Brain microvascular endothelial cell (primary cell): ENCODE measurements around the gene RNF182.

ENCODE experiments used
- DNase-seq: peaks from one replicate; pipeline ENCODE4 v3.0.0-alpha.2; 2020
- H3K27ac ChIP-seq: fragments of 250-450 bp; sonication (Bioruptor Pico); 2 replicates; pipeline ENCODE4 v1.5.1; 2020; ENCODE audit warnings: mild to moderate bottlenecking, moderate library complexity
- H3K27me3 ChIP-seq: fragments of 250-450 bp; sonication (Bioruptor Pico); replicated peaks from 2 replicates; pipeline ENCODE4 v1.5.1; 2020; ENCODE audit warnings: mild to moderate bottlenecking
- H3K36me3 ChIP-seq: fragments of 250-450 bp; sonication (Bioruptor Pico); replicated peaks from 2 replicates; pipeline ENCODE4 v1.5.1; 2020; ENCODE audit warnings: mild to moderate bottlenecking
- H3K4me3 ChIP-seq: 2 replicates; pipeline ENCODE4 v1.5.1; 2011; ENCODE audit warnings: low read depth, mild to moderate bottlenecking, control low read depth, low read length, moderate library complexity
- in situ Hi-C: cut with HindIII; loops from 2 replicates; pipeline ENCODE4 v1.10.0; 2017; ENCODE audit warnings: low sequenced_read_pairs, low pct_ligation_motif_present
- TF ChIP-seq, protein P1 (sequence below): IDR thresholded peaks from 2 replicates; pipeline ENCODE4 v1.5.1; 2011; ENCODE audit warnings: low read depth, mild to moderate bottlenecking, moderate library complexity, low read length, control low read depth, inconsistent platforms; ENCODE audit errors: missing control alignments

The RNF182 gene

DNA sequence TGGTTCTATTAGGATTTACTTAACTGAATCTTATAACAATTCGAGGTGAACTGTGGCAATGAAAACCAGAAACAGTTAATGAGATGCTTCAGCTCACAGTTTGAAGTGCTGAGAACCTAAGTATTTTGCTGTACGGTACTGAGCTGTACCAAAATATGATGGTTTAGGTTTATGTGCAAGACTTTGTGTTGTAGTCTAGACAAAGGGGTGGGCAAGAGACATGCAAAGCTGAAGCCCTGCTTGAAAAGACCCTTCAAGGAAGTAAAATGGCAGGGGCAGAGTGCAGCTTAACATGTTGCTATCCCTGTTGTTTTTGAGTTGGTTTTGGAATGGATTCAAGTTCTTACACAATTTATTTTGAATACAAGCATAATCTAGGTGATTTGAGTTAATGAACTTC is 54.0 kb downstream of the RNF182 start:
- no peak overlapping the region for H3K4me3 ChIP-seq
- TF ChIP-seq, protein P1, sequence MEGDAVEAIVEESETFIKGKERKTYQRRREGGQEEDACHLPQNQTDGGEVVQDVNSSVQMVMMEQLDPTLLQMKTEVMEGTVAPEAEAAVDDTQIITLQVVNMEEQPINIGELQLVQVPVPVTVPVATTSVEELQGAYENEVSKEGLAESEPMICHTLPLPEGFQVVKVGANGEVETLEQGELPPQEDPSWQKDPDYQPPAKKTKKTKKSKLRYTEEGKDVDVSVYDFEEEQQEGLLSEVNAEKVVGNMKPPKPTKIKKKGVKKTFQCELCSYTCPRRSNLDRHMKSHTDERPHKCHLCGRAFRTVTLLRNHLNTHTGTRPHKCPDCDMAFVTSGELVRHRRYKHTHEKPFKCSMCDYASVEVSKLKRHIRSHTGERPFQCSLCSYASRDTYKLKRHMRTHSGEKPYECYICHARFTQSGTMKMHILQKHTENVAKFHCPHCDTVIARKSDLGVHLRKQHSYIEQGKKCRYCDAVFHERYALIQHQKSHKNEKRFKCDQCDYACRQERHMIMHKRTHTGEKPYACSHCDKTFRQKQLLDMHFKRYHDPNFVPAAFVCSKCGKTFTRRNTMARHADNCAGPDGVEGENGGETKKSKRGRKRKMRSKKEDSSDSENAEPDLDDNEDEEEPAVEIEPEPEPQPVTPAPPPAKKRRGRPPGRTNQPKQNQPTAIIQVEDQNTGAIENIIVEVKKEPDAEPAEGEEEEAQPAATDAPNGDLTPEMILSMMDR: no peak
- H3K36me3 ChIP-seq: no peaks in the 10 kb centered on the region
- H3K27me3 ChIP-seq: no peaks in the 10 kb centered on the region
- DNase-seq: no peak
- in situ Hi-C loops: no loop called here
- no peak overlapping the region for H3K27ac ChIP-seq

DNA sequence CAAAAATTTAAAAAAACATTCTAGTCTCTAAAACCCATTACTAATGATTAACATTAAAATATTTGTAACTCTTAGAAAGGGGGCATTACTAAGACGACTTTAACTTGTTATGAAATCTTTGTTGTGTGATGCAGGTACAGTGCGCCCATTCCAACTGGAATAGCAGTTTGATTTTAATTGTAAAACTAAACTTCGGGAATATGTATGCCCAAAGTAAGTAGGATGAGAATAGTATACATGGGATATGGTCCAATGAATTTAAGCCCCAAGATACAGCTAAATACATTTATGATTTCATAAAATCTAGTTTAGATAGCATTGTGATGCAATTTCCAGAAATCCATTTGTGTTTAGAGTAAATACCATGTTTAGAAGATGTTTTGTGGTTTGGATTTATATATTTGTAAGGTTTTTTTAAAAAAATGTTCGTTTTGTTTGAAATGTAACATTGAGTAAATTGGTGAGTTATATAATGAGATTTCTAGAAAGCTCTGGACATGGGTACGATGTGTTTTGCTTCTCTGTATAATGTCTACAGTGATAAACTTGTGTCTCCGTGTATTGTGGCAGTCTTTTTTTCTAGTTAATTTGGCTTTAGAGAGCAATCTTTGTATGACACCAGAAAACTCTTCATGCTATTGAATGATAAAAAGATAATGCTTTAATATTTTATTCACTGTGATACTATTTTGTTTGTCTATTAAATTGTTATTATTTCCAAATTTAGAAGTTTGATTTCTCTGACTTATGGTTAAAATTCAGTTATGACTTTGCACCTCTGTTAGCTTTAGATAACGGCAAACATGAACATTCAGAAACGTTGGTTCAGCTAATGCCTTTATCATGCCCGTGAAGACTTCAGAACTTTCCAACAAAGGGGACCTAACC is 54.8 kb downstream of the RNF182 start:
- Histone ChIP-seq H3K36me3 (no peaks in the 10 kb centered on the region), H3K27ac (no peak overlapping the region), H3K4me3 (no peak overlapping the region), H3K27me3 (no peaks in the 10 kb centered on the region)
- in situ Hi-C loops: no loop called here
- TF ChIP-seq, protein P1: no peak
- no peak for DNase-seq

DNA sequence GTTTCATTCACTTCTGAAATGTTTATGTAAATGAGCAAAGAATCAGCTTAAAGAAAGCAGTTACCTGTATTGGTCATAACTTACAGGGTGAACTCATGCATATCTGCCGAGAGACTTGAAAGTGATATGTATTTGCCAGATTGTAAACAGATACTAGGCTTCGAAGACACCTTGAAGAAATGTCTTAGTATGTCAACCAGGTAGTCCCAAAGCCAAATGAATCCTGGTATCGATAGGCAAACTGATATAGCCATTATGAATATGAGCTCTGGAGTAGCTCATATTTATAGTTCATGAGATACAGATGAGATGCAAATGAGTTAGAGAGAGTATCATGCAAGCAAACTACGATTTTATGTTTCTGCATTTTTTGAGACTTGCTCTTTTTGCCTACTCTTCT is 55.8 kb downstream of the RNF182 start:
- no peak overlapping the region for H3K4me3 ChIP-seq
- in situ Hi-C loops: no loop called here
- TF ChIP-seq, protein P1: no peak
- H3K27me3 ChIP-seq: no peaks in the 10 kb centered on the region
- H3K36me3 ChIP-seq: no peaks in the 10 kb centered on the region
- no peak for DNase-seq
- no peak overlapping the region for H3K27ac ChIP-seq

DNA sequence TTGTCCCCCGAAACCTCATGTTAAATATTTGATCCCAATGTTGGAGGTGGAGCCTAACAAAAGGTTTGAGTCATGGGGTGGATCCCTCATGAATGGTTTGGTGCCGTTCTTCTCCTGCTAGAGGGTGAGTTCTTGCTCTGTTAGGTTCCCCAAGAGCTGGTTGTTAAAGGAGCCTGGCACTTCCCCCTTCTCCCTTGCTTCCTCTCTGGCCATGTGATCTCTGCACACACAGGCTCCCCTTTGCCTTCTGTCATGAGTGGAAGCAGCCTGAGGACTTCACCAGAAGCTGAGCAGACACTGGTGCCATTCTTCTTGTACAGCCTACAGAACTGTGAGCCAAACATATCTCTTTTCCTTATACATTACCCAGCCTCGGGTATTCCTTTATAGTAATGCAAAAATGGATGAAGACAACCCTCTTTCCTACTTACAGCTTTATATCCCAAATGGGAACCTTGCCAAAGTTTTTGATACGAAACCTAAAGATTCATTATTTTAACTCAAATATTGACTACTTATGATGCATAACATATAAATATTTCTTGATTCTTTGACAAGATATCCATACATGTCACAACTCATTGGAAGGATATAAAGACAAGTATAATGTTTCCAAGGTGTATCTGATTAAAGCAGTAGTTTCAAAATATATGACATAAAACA is 61.0 kb downstream of the RNF182 start:
- Histone ChIP-seq H3K27ac (no peak overlapping the region), H3K4me3 (no peak overlapping the region)
- in situ Hi-C loops: no loop called here

DNA sequence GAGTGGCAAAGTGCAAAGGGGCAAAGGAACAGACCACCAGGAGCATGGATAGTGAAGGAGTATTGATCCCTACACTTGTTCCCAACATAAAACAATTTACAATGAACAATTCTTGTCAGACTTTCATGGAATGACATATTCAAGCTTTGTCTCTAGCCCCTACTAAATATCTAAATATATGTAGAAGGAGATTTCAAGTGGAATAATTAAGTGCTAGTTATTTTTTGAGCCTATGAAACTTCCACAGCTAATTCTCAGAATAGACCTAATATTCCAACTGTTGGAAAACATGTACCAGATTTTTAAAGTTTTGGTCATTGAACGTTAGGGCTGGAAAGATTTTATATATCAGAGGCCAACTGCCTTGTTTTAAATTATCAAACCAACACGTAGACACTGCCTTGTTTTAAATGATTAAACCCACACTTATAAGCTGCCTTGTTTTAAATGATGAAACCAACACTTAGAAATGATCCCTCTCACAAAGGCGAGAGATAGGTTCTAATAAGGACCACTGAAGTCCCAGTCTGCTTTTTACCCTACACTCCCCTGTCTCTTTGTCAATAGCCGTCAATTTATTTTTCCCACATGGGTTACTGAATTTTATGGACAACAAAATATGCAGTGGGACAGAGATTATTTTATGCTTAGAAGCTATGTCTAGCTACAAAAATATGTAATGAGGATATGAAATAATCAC is 62.1 kb downstream of the RNF182 start:
- no peak overlapping the region for H3K4me3 ChIP-seq
- H3K27ac ChIP-seq: no peak overlapping the region
- H3K27me3 ChIP-seq: no peaks in the 10 kb centered on the region
- TF ChIP-seq, protein P1: no peak
- H3K36me3 ChIP-seq: no peaks in the 10 kb centered on the region
- DNase-seq: no peak
- in situ Hi-C loops: no loop called here

More for the DNA sequence above, 61.0 kb downstream of the RNF182 start:
- TF ChIP-seq, protein P1: no peak
- DNase-seq: no peak
- Histone ChIP-seq H3K36me3 (no peaks in the 10 kb centered on the region), H3K27me3 (no peaks in the 10 kb centered on the region)
